Activated gamma-delta T cell treated with anti-CD3 and anti-CD28 coated beads, Interleukin-2, amount 50 U/mL, for 16 hours (primary cell): ENCODE data around the gene AJAP1.

Source experiments
- DNase-seq: peaks from one replicate; pipeline ENCODE4 v3.0.0-alpha.2; 2020; ENCODE audit warnings: low read depth

AJAP1 gene

DNA sequence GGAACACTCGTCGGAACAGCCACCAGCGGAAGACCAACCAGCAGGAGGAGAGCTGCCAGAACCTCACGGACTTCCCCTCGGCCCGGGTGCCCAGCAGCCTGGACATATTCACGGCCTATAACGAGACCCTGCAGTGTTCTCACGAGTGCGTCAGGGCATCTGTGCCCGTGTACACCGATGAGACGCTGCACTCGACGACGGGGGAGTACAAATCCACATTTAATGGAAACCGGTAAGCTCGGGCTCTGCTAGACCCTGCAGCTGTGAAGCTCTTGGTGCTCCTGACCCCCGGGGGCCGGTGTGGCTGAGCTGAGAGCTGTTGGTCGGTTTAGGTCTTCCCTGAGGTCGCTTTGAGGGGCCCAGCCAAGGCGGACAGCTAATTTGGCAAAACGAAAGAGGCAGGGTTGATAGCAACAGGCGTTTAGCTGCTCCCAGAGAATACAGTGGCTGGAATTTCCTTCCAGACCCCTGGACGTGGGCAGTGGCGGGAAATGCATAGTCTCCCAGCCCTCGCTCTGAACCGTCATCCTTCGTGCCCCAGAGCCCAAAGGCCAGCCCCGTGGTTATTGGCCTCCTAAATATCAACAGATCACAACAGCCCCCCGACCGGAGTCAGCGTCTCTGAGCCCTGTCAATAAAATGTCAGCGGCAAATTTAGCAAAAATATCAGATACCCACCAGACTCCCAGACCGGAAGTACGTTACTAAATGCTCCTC lies 118.0 kb downstream of the AJAP1 start:
- DNase-seq = no peak

DNA sequence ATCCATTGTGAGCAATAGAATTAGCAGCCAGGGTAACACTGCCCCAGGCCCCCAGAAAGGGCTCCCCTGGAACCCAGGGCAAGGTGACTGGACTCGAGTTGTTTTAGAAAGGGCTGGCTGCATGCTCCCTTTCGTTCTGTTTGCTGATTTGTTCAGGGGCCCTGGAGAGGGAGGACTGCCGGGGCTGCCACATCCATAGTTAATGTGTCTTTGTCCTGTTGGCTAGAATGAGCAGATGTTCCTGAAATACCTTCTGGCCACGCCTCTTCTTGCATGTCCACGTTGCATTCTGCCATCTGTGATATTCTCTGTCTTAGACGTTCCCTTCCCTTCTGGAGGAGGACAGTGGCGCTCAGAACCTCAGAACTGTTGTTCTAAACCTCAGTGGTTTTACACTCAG lies 118.8 kb downstream of the AJAP1 start:
- DNase-seq = no peak

DNA sequence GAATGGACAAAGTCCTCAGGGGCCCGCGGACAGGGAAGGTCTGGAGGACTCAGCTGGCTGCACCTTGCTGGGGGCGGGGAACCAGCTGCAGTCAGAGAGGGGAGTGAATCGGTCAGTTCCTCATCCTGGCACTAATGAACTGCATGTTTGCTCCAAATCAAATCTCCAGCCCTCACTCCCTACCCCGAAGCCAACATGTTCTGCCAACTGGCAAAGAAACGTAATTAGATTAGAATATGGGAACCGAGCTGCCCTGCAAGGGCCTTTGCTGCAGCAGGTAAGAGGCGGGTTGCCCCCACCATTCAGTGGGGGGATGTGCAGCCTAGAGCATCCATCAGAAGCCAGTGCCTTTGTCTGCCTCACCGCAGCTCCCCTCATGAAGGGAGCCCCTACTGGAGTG lies 121.1 kb downstream of the AJAP1 start:
- no peak for DNase-seq

DNA sequence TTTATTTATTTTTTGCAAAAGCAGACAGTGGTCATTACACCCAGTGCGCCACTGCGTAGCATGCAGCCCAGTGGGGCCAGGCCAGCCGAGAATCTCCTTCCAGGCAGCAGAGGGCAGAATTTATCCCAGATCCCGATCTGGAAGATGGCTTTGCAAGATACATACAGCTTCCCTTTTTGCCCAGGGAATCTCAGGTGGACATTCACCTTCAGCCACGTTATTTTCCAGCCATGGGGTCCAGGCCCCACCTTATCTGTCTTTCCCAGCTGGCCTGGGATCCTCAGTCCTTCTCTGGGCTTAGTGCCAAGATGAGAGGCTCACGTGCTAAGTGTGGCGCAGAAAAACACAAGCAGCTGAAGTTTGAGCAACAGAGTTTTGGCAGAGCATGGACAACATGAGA lies 123.6 kb downstream of the AJAP1 start:
- no peak for DNase-seq

DNA sequence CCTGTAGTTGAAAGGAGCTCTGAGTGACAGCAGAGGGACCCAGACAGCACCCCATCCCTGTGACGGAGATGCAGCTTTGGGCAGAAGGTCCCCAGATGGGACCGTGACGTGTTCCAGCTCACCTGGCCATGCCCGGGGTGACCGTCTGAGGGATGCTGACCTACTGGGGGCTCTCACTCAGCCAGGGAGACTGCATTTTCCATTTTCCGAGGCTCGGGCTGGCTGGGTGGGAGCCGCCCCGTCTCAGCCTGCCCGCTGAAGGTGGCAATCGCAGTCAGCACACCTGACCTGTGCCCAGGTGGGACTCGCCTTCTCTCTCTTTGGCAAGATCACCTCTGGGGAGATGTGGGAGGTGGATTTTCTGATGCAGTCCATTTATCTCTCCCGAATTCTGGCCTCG lies 127.2 kb downstream of the AJAP1 start:
- no peak for DNase-seq

GRCh38 chr1:4784761-4785160 lies 130.4 kb downstream of the AJAP1 start:
- DNase-seq = no peak

DNA sequence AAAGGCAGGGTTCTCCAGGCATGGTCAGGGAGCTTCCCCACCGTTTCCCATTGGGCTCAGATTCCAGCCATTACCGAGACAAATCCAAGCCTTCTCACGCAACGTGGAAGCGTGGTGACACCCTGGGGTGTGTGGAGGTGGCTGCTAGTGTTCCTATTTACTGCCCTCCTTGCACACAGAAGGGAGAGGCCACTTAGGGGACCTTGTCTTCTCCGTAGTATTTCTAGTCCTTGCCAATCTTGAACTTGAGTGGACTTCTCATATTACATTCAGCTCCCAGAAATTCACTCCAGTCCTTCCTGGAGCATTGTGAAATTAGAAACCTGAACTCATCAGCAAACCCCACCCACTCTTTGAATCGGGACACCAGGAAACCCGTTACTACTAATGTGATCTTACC lies 131.6 kb downstream of the AJAP1 start:
- DNase-seq = no peak

DNA sequence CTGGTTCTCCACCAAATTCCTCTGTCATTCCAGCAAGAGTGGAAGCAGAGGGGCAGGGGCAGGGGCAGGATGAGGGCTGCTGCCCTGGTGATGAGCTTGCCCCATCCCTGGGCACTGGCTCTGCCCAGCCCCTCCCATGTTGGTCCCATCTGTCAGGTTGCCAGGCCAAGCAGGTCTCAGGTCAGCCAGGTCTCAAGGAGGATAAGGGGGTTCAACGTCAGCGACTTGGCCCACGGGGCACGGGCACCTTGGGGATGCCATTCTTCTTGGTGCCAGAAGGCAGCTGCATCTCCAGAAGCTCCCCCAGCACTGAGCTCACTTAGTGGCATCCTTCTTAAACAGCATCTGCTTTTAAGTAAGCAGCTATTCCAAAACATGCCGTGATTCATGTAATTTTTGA lies 133.1 kb downstream of the AJAP1 start:
- DNase-seq = no peak

- no peak for DNase-seq
Measured at GRCh38 chr1:4792565-4792964, 138.2 kb downstream of the AJAP1 start.

GRCh38 chr1:4794020-4794780 lies 139.8 kb downstream of the AJAP1 start:
- DNase-seq = no peak

- DNase-seq = no peak
Measured at GRCh38 chr1:4796161-4797015, 142.0 kb downstream of the AJAP1 start.

DNA sequence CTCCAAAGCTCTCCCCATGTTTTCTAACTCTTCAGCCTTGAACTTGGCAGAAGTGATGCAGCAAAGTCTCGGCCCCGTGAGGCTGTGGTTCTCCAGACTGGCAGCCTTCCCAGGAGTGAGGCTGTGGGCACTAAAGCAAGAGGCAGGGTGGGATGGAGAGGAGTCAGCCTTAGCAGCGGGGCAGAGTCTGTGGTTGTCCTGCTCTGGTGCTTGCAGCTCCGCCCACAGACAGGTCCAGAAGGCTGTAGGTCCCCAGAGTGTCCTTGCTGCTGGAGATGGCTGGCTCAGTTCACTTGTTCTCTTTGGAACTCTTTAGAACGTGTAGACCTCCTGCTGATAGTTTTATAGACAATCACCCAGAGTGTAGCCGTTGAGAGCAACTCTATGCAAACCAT lies 142.6 kb downstream of the AJAP1 start:
- DNase-seq = no peak

DNA sequence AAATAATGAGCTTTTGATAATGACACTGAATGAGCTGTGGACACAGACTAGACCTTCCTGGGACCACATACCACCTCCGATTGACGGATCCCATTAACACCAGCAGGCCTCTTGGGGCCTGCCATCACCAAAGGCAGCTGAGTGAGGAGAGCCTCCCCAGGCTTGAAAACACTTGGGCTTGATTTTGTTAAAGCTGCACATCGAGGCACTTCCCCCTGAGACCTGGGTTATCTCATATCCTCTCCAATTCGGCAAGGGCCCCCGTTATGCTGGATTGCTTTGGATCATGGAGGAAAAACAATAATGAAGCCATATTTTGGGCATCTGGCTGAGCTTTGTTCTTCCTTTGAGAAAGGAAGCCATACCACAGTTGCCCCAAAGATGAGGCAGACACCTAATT lies 143.0 kb downstream of the AJAP1 start:
- DNase-seq = no peak

DNA sequence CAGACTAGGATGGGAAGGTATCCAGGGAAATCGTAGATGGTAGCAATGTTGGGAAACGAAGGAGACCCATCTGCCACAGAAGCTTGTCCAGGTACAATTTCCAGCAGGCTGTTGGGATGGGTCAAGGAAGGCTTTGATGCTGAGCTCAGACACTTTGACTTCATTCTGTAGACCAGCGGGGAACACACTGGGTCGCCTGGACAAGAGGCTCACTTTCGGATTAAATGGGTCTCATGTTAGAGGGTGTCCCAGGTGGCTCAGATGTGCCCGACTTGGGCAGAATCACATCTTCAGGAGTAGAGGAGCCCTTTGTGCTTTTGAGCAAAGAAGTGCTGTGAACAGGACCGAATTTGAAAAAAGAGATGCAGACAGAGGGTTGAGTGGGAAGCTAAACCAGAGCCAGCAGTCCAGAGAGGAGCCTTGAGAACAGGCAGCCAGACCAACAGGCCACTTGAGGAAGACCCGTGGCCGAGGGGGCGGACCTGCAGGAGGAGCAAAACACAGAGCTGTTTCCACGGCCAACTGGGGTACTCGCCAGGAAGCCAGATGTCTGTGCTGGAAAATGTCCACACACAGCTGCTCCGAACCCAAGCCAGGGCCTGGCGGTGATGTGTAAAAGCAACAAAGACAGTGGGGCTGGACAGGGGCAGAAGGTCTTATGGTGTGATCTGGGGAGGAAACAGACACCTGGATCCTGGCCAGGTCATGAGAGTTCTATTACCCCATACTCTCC lies 146.9 kb downstream of the AJAP1 start:
- no peak for DNase-seq

- no peak for DNase-seq
Measured at GRCh38 chr1:4802024-4802423, 147.6 kb downstream of the AJAP1 start.

GRCh38 chr1:4803335-4803734 lies 148.9 kb downstream of the AJAP1 start:
- no peak for DNase-seq

DNA sequence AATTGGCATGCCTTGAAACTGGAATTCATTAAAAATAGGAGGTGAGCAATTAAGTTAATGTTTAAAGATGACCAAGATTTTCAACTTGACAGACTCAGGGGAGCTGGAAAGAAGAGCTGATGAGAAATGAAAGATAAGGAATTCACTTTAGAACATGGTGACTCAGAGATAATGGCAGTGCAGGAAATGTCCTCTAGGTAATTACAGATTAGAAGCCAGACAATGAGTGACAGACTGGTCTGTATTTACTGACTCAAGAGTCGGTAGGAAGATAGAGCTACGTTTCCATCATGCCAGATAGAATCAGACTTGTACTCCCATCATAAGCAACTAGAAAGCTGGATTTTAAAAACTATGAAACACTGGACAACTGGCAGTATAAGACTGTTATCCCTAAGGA lies 151.6 kb downstream of the AJAP1 start:
- DNase-seq = no peak

DNA sequence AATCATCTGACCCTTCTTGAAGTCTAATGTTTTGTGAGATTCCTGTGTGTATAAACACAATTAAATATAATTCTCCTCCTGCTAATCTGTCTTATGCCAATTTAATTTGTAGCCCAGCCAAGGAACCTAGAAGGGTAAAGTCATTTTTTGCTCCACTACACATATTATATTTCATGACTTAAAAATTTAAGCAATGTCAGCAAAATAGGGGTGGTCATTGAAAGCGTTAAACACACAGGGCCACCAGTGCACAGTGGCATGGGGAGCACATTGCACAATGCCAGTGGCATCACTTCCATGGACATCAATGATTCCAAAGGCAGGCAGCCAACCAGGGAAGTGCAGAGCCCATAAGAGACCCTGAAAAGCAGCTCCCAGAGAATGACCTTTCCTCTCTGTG lies 166.1 kb downstream of the AJAP1 start:
- no peak for DNase-seq

GRCh38 chr1:4825800-4826450 lies 171.5 kb downstream of the AJAP1 start:
- DNase-seq = no peak

DNA sequence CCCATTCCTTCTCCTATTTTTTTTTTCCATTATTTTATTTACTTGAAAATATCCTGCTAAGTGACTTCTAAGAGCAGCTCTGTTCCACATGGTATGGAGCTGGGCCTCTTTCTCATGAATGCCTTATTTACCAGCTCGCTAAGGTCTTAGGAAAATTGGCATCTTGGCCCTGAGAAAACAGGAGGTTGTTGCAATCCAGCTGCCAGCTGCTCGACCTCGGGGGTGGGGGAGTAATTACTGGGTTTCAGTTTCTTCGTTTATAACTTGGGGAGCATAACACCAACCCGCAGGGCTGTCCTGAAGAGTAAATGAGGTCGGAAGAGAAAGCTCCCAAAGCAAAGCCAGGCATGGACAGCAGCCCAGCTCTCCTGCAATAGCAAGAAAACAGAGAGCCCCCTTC lies 176.3 kb downstream of the AJAP1 start:
- no peak for DNase-seq

DNA sequence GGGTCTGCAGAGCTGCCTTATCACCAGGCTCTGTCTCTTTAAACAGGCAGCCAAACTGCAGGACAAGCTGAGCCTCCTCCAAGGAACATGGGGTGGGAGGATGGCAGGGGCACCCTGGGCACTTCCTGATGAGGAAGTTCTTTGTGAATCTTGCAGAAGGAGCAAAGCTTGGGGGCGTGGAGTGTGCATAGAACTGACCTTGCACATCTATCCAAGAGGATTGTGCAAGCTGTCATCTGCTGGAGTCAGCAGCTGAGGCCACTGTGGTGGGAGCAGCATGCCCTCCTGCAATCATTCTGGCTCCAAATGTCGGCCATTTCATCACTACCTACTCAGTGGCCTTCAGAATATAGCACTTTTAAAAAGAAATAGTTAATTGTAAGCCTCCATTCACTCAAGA lies 182.2 kb downstream of the AJAP1 start:
- DNase-seq = no peak
